Muscle of leg (tissue), 11 donors: ENCODE results near the gene STK38. TPM values are rescaled to one million over a fixed set of nuclear protein-coding genes. Genes with fewer than 3 reads are reported as not detected.
A peak's percentile ranks its signal among the peaks of the same experiment; 100 is the strongest.
"Not testable (repeated sequence)": the region's sequence is repeated elsewhere in the genome, so short reads cannot be mapped to it uniquely, and the experiment has no call there.

Experiments used
- DNase-seq: peaks from one replicate; pipeline ENCODE4 v3.0.0; 2013
- H3K27ac ChIP-seq: one replicate; pipeline ENCODE4 v1.5.1; 2013; ENCODE audit warnings: mild to moderate bottlenecking, low read length, control low read depth
- H3K27me3 ChIP-seq: one replicate; pipeline ENCODE4 v1.6.1; 2013; ENCODE audit warnings: low read length; ENCODE audit not compliant: control insufficient read depth, insufficient read depth
- H3K36me3 ChIP-seq: one replicate; pipeline ENCODE4 v1.6.1; 2013; ENCODE audit warnings: low read length; ENCODE audit not compliant: control insufficient read depth, insufficient read depth
- H3K4me1 ChIP-seq: one replicate; pipeline ENCODE4 v1.6.1; 2013; ENCODE audit warnings: low read length; ENCODE audit not compliant: control insufficient read depth, insufficient read depth
- H3K4me3 ChIP-seq: one replicate; pipeline ENCODE4 v1.5.1; 2013; ENCODE audit warnings: low read length, control low read depth
- H3K9me3 ChIP-seq: replicated peaks from 2 replicates; pipeline ENCODE4 v1.6.1; 2013; ENCODE audit warnings: low read depth, low read length; ENCODE audit not compliant: control insufficient read depth
- WGBS: methylation state at CpG from one replicate; pipeline ENCODE4 v1.1.5; 2013; ENCODE audit warnings: missing lambda C conversion rate; ENCODE audit not compliant: insufficient coverage; 5-methylcytosine and 5-hydroxymethylcytosine counted together
- polyA plus RNA-seq, 8 donors: library from polyadenylated mRNA; unstranded; fragments of 120-200 nt; gene quantifications; one replicate each; pipeline versions ENCODE4 v1.2.1 to v1.2.3, GENCODE V29; 2013; ENCODE audit warnings: inconsistent platforms in 1 of 8, low replicate concordance in 1 of 8; ENCODE audit not compliant: insufficient read length in 8 of 8, insufficient read depth in 1 of 8
- total RNA-seq: library from RNA; stranded (reverse); fragments of 120-200 nt; gene quantifications from one replicate; pipeline ENCODE4 v1.2.4, GENCODE V29; 2013

The STK38 gene
- total and polyA plus RNA-seq, 9 donors = 17.2 to 37.9 (median 28.4) TPM

DNA sequence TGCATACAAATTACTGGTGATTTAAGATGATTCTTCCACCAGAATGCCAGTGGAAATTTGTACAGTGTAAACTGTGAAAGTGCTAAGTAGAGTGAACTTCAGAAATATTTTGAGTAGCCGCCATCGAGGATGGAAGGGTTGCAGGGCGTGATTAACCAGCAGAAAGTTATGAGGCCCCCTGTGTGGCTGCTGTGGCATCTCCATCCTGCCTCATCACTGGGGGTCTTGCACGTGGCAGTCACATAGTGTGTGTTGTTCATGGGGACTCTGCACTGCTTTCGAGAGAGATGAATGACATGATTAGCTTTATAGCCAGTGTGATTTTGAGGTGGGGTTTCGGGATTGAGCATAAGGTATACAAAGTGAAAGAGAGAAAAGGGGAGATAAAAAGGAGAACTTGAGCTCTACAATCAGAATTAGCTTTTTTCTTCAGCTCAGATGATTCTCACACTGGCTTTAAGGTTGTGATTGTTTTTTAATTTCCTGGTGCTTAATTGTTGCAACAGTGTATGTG, 78.1 kb downstream of the STK38 start:
- Histone ChIP-seq H3K36me3 (peaks cover 20% of the 10 kb centered on the region), H3K9me3 (no peaks in the 10 kb centered on the region), H3K27ac (no peak overlapping the region), H3K4me1 (no peaks in the 10 kb centered on the region), H3K4me3 (no peak overlapping the region), H3K27me3 (no peaks in the 10 kb centered on the region)
- DNase-seq = no peak
- 68% methylated on average over 4 of the region's 6 CpGs for WGBS

- peaks cover 16% of the 10 kb centered on the region for H3K36me3 ChIP-seq
- no peak for DNase-seq
- 100% methylated on average over 1 of the region's 3 CpGs for WGBS
- no peaks in the 10 kb centered on the region for H3K4me1 ChIP-seq
- no peak overlapping the region for H3K27ac ChIP-seq
- no peaks in the 10 kb centered on the region for H3K27me3 ChIP-seq
- H3K9me3 ChIP-seq = no peaks in the 10 kb centered on the region
- no peak overlapping the region for H3K4me3 ChIP-seq
These were observed 79.7 kb downstream of the STK38 start for GRCh38 chr6:36467625-36468024.

DNA sequence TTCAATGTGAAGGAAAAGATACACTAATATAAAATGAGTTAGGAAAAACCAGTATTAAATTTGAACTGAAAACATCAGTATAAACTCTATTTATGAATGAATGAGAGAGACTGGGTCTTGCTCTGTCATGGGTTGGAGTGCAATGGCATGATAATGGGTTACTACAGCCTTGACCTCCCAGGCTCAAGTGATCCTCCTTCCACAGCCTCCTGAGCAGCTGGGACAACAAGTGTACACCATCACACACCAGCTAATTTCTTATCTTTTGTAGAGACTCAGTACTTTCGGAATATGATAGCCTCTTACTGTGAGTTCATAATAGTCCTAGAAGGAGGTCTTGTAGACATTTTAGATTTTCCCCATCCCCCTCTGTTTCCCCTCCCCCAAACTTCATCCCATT, 83.0 kb downstream of the STK38 start:
- no peaks in the 10 kb centered on the region for H3K4me1 ChIP-seq
- WGBS = no CpG with 5 or more reads among the region's 1 CpG
- H3K27ac ChIP-seq = no peak overlapping the region
- DNase-seq = no peak
- H3K36me3 ChIP-seq = no peaks in the 10 kb centered on the region
- H3K27me3 ChIP-seq = no peaks in the 10 kb centered on the region
- no peak overlapping the region for H3K4me3 ChIP-seq
- H3K9me3 ChIP-seq = no peaks in the 10 kb centered on the region

- peak; percentile 77 for DNase-seq
- Histone ChIP-seq H3K9me3 (no peaks in the 10 kb centered on the region), H3K36me3 (no peaks in the 10 kb centered on the region), H3K27ac (no peak overlapping the region), H3K27me3 (no peaks in the 10 kb centered on the region), H3K4me1 (no peaks in the 10 kb centered on the region), H3K4me3 (no peak overlapping the region)
- WGBS = no CpG with 5 or more reads among the region's 1 CpG
These were observed 83.6 kb downstream of the STK38 start for GRCh38 chr6:36463676-36464075.

DNA sequence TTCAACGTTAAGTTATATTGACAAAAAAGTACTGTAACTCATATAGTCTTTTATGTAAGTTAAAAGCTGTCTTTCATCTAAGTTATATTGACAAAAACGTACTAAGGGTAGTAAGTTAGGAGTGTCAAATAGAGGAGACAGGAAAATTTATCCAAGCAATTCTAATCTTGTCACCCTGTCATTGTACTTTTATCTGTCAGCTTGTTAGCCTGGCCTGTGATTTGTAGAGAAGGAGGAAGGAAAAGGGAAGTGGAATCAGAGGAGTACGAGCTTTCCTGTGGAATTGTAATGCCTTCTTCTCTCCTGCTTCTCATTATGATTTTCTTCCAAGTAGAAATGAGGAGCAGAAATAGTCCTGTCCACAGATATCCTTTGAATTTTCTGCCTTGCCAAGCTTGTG, 85.6 kb downstream of the STK38 start:
- Histone ChIP-seq H3K4me3 (no peak overlapping the region), H3K4me1 (no peaks in the 10 kb centered on the region), H3K36me3 (peaks cover 2% of the 10 kb centered on the region), H3K27me3 (no peaks in the 10 kb centered on the region), H3K9me3 (no peaks in the 10 kb centered on the region), H3K27ac (no peak overlapping the region)
- no peak for DNase-seq
- WGBS = no CpG with 5 or more reads among the region's 3 CpGs

DNA sequence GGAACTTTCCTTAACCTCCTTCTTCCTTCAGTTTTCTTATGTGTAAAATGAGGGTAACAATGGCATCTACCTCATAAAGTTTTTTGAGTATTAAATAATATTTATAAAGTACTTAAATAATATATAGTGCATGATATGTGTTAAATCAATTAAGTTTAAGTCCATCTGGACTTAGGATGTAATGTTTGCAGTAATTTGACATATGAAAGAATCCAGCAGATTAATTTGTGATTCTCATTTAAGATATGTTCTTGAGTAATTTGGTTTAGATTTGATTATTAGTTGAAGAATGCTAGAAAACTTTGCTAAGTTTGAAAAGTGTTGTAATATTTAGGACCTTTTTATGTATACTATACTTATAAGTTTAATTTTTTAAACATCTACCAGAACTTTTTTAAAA, 86.4 kb downstream of the STK38 start:
- no peaks in the 10 kb centered on the region for H3K4me1 ChIP-seq
- no peak for DNase-seq
- H3K27ac ChIP-seq = no peak overlapping the region
- H3K4me3 ChIP-seq = no peak overlapping the region
- H3K27me3 ChIP-seq = no peaks in the 10 kb centered on the region
- peaks cover 2% of the 10 kb centered on the region for H3K36me3 ChIP-seq
- H3K9me3 ChIP-seq = no peaks in the 10 kb centered on the region

- no peak for DNase-seq
- H3K27me3 ChIP-seq = no peaks in the 10 kb centered on the region
- no peak overlapping the region for H3K27ac ChIP-seq
- no peaks in the 10 kb centered on the region for H3K4me1 ChIP-seq
- no peaks in the 10 kb centered on the region for H3K9me3 ChIP-seq
- no peak overlapping the region for H3K4me3 ChIP-seq
- H3K36me3 ChIP-seq = peaks cover 7% of the 10 kb centered on the region
These were observed 87.8 kb downstream of the STK38 start for GRCh38 chr6:36459501-36459900.

GRCh38 chr6:36455486-36456027, 91.7 kb downstream of the STK38 start:
- peaks cover 10% of the 10 kb centered on the region for H3K36me3 ChIP-seq
- H3K4me1 ChIP-seq = no peaks in the 10 kb centered on the region
- no peaks in the 10 kb centered on the region for H3K9me3 ChIP-seq
- 100% methylated on average over 1 of the region's 3 CpGs for WGBS
- no peak overlapping the region for H3K4me3 ChIP-seq
- H3K27ac ChIP-seq = no peak overlapping the region
- H3K27me3 ChIP-seq = no peaks in the 10 kb centered on the region
- no peak for DNase-seq

GRCh38 chr6:36452897-36453296, 94.4 kb downstream of the STK38 start:
- H3K4me3 ChIP-seq, H3K27ac ChIP-seq, H3K4me1 ChIP-seq, DNase-seq, H3K27me3 ChIP-seq, H3K9me3 ChIP-seq: not testable (repeated sequence)
- H3K36me3 ChIP-seq = peaks cover 15% of the 10 kb centered on the region
- WGBS = 100% methylated on average over 4 of the region's 8 CpGs

DNA sequence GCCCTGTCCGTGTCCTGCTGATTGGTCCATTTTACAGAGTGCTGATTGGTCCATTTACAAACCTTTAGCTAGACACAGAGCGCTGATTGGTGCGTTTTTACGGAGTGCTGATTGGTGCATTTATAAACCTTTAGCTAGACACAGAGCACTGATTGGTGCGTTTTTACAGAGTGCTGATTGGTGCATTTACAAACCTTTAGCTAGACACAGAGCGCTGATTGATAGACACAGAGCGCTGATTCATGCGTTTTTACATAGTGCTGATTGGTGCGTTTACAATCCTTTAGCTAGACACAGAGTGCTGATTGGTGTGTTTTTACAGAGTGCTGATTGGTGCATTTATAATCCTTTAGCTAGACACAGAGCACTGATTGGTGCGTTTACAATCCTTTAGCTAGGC, 98.1 kb downstream of the STK38 start:
- not testable (repeated sequence) for H3K9me3 ChIP-seq, DNase-seq, H3K36me3 ChIP-seq, H3K4me3 ChIP-seq, H3K4me1 ChIP-seq, H3K27me3 ChIP-seq, H3K27ac ChIP-seq
- 100% methylated on average over 4 of the region's 10 CpGs for WGBS

DNA sequence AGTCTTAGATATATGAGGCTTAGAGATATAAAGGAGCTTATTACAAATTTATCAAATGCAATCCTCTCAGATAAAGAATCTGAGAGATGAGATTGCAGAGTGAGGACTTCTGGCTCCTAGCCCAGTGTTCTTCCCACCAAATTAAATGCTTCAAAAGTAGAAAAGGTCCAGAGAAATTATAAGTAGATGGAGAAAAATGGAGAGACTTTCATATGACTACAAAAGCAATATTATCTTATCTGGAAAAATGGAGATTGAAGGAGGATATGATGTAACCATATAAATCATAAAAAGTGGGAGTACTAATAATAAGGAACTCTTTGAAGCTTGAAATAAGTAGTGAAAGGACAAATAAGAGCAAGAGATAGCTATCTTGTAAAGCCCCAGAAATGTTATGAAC, 101.7 kb downstream of the STK38 start:
- Histone ChIP-seq H3K36me3 (peaks cover 5% of the 10 kb centered on the region), H3K27ac (no peak overlapping the region), H3K27me3 (no peaks in the 10 kb centered on the region), H3K4me1 (peaks cover 17% of the 10 kb centered on the region), H3K4me3 (no peak overlapping the region), H3K9me3 (peaks cover 3% of the 10 kb centered on the region)
- no peak for DNase-seq
